ENCODE data around the gene BCAN. TPM values are rescaled to one million over a fixed set of nuclear protein-coding genes. Genes with fewer than 3 reads are reported as not detected.

The BCAN gene
- total RNA-seq, 2 donors from 2014 or later: 0.36 to 0.67 TPM

GRCh38 chr1:156664046-156664766 is 22.3 kb downstream of the BCAN start:
- ATAC-seq: no peak
- H3K4me1 Mint-ChIP-seq (ENCODE audit: low read depth in 2 of 2): peaks cover 29 to 35% of the 10 kb centered on the region in 2 donors

DNA sequence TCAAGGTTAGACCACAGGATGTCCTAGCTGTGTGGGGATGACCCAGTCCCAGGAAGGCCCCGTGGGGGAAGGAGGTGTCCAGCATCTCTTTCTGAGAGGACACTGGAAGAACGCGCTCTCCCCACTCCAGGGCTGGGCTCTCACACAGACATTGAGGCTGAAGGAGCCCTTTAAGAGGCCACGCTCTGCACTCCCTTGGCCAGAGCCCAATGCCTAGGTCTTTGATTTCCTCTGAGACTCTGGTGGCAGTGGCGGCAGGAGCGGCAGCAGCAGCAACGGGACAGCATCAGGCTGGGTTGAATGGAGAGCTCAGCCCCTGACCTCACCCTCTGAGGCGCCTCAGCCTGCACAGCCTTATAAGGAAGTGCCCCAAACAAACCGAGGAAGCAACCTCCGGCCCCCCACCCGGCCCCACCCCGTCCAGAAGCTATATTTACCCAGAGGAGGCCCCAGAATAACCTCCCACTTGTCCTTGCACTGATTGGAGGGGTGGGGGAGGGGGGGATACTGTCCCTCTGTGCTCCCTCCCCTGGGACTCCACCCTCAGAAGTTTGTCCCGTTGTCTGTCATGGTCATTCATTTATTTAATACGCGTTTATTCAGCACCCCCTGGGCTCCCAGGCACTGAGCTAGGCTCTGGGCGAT is 23.0 kb downstream of the BCAN start:
- no peak for DNase-seq (ENCODE audit: low spot score)
- H3K9me3 Mint-ChIP-seq: no peaks in the 10 kb centered on the region
- peaks cover 0 to 3% of the 10 kb centered on the region in 2 donors for H3K27me3 Mint-ChIP-seq
- ATAC-seq: no peak
- H3K4me1 Mint-ChIP-seq (ENCODE audit: low read depth in 2 of 2): peaks cover 23 to 28% of the 10 kb centered on the region in 2 donors
- no peaks in the 10 kb centered on the region for H3K36me3 Mint-ChIP-seq
- no peak overlapping the region for H3K27ac Mint-ChIP-seq
- no peak overlapping the region for H3K4me3 Mint-ChIP-seq

More at GRCh38 chr1:156664046-156664766, 22.3 kb downstream of the BCAN start:
- Mint-ChIP-seq H3K27me3 (no peaks in the 10 kb centered on the region), H3K9me3 (no peaks in the 10 kb centered on the region), H3K27ac (peak overlapping the region in 1 of 2 donors; percentile 38), H3K36me3 (no peaks in the 10 kb centered on the region), H3K4me3 (no peak overlapping the region)
- no peak for DNase-seq (ENCODE audit: low spot score)

- no peak overlapping the region for H3K4me3 Mint-ChIP-seq
- H3K27me3 Mint-ChIP-seq: peaks cover 0 to 3% of the 10 kb centered on the region in 2 donors
- DNase-seq (ENCODE audit: low spot score) (no peak), ATAC-seq (no peak)
- no peaks in the 10 kb centered on the region for H3K36me3 Mint-ChIP-seq
- peaks cover 16 to 21% of the 10 kb centered on the region in 2 donors for H3K4me1 Mint-ChIP-seq (ENCODE audit: low read depth in 2 of 2)
- no peaks in the 10 kb centered on the region for H3K9me3 Mint-ChIP-seq
- H3K27ac Mint-ChIP-seq: peak overlapping the region in 1 of 2 donors; percentile 68
Observed at GRCh38 chr1:156665539-156665938, 23.6 kb downstream of the BCAN start.

- no peak overlapping the region for H3K4me3 Mint-ChIP-seq
- no peak overlapping the region for H3K27ac Mint-ChIP-seq
- ATAC-seq (no peak), DNase-seq (ENCODE audit: low spot score) (no peak)
- no peaks in the 10 kb centered on the region for H3K9me3 Mint-ChIP-seq
- H3K4me1 Mint-ChIP-seq (ENCODE audit: low read depth in 2 of 2): peaks cover 4 to 10% of the 10 kb centered on the region in 2 donors
- peaks cover 11 to 12% of the 10 kb centered on the region in 2 donors for H3K27me3 Mint-ChIP-seq
- no peaks in the 10 kb centered on the region for H3K36me3 Mint-ChIP-seq
Observed at GRCh38 chr1:156666862-156667609, 25.1 kb downstream of the BCAN start.

DNA sequence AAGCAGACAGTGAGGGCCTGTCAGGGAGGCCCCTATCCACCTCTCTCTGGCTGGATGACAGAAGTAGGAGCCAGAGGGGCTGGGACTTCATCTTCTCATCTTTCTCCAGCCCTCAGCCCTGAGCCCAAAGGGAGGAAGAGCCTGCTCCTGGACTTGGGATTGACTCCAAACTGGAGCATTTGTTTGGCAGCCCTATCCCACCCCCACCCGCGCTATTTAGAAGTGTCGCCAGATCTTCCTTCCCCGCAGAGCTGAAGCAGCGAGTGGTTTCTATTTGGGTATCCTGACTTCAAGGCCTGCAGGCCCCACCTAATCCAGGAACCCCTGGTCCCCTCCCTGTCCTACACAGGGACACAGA is 25.7 kb downstream of the BCAN start:
- H3K36me3 Mint-ChIP-seq: no peaks in the 10 kb centered on the region
- no peak overlapping the region for H3K27ac Mint-ChIP-seq

DNA sequence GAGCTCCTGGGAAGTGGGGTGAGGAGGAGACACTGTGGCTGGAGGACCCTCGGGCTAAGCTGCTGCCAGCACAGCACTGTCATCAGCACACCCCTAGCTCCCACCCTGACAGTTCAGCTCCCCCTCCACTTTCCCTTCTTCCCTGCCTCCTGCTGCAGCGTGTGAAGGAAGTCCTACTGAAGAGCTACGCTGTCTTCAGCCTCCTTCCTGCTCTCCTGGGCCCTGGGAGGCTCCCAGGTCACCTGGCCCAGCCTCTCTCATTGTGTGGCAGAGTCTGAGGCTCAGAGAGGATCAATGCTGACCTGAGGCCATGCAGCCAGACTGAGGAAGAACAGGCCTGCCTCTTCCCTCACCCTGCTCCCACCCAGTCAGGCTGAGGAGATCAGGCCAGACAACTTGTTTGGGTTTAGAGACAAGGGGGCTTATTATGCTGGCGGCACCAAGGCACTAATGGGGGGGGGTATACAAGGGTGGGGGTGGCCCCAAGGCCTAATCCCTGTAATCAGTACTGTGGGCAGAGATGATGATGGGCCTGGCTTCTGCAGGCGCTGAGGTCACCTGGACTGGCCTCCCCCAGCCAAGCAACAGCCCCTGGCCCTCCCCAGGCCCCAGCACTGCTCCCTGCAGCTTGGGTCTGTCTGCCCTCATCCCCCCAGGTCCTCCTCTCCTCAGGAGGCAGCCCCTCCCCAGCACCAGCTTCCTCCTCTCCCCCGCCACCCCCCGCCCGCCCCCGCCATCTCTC is 26.2 kb downstream of the BCAN start:
- Mint-ChIP-seq H3K9me3 (no peaks in the 10 kb centered on the region), H3K4me3 (no peak overlapping the region), H3K4me1 (ENCODE audit: low read depth in 2 of 2) (peaks cover 0 to 3% of the 10 kb centered on the region in 2 donors), H3K36me3 (no peaks in the 10 kb centered on the region), H3K27ac (no peak overlapping the region), H3K27me3 (peaks cover 18% of the 10 kb centered on the region in 2 donors)
- DNase-seq (ENCODE audit: low spot score) (no peak), ATAC-seq (no peak)

More for the DNA sequence above, 25.7 kb downstream of the BCAN start:
- Mint-ChIP-seq H3K9me3 (no peaks in the 10 kb centered on the region), H3K4me1 (ENCODE audit: low read depth in 2 of 2) (peaks cover 0 to 6% of the 10 kb centered on the region in 2 donors), H3K4me3 (no peak overlapping the region), H3K27me3 (peaks cover 17 to 18% of the 10 kb centered on the region in 2 donors)
- ATAC-seq (no peak), DNase-seq (ENCODE audit: low spot score) (no peak)

DNA sequence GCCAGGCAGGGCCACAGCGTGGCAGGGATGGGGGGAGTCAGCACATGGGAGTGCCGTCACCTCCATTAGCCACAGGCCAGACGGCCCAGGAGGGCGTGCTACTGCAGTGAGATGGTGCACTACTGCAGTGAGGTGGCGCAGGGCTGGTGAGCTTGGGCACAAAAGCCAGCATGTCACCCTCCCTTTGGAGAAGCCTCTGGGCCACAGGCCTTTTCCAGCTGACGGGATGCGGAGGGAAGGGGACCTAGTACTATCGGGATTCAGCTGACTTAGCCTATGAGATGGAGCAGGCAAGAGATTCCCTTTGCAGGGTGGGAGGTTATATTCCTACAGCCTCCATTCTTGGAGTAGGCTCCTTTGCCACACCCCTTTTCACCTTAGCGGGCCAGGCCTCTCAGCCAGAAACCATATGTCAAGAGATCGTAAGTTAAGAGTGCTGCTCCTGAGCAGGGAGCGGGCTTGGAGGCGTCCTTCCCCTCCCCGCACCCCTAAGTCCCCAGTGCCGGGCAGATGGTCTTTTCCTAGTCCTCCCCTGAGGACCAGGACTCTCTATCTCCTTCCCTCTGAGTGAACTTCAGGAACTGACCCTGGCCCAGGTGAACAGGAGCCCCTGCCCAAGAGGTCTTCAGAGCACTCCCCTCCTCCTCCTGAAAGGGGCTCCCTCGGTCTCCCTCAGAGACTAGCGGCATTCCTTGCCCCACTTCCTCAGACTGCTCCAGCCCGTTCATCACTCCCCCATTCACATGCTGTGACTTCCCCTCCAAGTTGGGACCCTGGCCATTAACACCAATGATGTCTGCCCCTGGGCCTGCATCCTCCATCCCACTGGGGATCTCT is 27.1 kb downstream of the BCAN start:
- Mint-ChIP-seq H3K27me3 (peaks cover 21 to 27% of the 10 kb centered on the region in 2 donors), H3K36me3 (no peaks in the 10 kb centered on the region), H3K4me3 (no peak overlapping the region), H3K9me3 (no peaks in the 10 kb centered on the region), H3K27ac (no peak overlapping the region), H3K4me1 (ENCODE audit: low read depth in 2 of 2) (peaks cover 0 to 3% of the 10 kb centered on the region in 2 donors)
- no peak for ATAC-seq
- no peak for DNase-seq (ENCODE audit: low spot score)

GRCh38 chr1:156669794-156670193 is 27.9 kb downstream of the BCAN start:
- DNase-seq (ENCODE audit: low spot score) (no peak), ATAC-seq (no peak)
- no peaks in the 10 kb centered on the region for H3K36me3 Mint-ChIP-seq
- H3K9me3 Mint-ChIP-seq: no peaks in the 10 kb centered on the region
- no peak overlapping the region for H3K4me3 Mint-ChIP-seq
- H3K27ac Mint-ChIP-seq: no peak overlapping the region
- H3K4me1 Mint-ChIP-seq (ENCODE audit: low read depth in 2 of 2): peaks cover 0 to 3% of the 10 kb centered on the region in 2 donors
- peaks cover 25 to 33% of the 10 kb centered on the region in 2 donors for H3K27me3 Mint-ChIP-seq

GRCh38 chr1:156670359-156670758 is 28.4 kb downstream of the BCAN start:
- peaks cover 26 to 33% of the 10 kb centered on the region in 2 donors for H3K27me3 Mint-ChIP-seq
- no peak overlapping the region for H3K27ac Mint-ChIP-seq

GRCh38 chr1:156670791-156671190 is 28.9 kb downstream of the BCAN start:
- peaks cover 0 to 3% of the 10 kb centered on the region in 2 donors for H3K4me1 Mint-ChIP-seq (ENCODE audit: low read depth in 2 of 2)

More at GRCh38 chr1:156670359-156670758, 28.4 kb downstream of the BCAN start:
- ATAC-seq: no peak
- Mint-ChIP-seq H3K36me3 (no peaks in the 10 kb centered on the region), H3K9me3 (no peaks in the 10 kb centered on the region), H3K4me1 (ENCODE audit: low read depth in 2 of 2) (peaks cover 0 to 3% of the 10 kb centered on the region in 2 donors), H3K4me3 (no peak overlapping the region)
- no peak for DNase-seq (ENCODE audit: low spot score)

GRCh38 chr1:156671804-156672203 is 29.9 kb downstream of the BCAN start:
- Mint-ChIP-seq H3K27me3 (peaks cover 28 to 33% of the 10 kb centered on the region in 2 donors), H3K9me3 (no peaks in the 10 kb centered on the region), H3K4me3 (no peak overlapping the region), H3K4me1 (ENCODE audit: low read depth in 2 of 2) (peaks cover 0 to 3% of the 10 kb centered on the region in 2 donors), H3K27ac (peak overlapping the region in 1 of 2 donors; percentile 6), H3K36me3 (no peaks in the 10 kb centered on the region)
- DNase-seq (ENCODE audit: low spot score) (no peak), ATAC-seq (no peak)

More at GRCh38 chr1:156670791-156671190, 28.9 kb downstream of the BCAN start:
- ATAC-seq (no peak), DNase-seq (ENCODE audit: low spot score) (no peak)
- H3K27me3 Mint-ChIP-seq: peaks cover 28 to 33% of the 10 kb centered on the region in 2 donors
- no peak overlapping the region for H3K4me3 Mint-ChIP-seq
- no peaks in the 10 kb centered on the region for H3K36me3 Mint-ChIP-seq
- H3K9me3 Mint-ChIP-seq: no peaks in the 10 kb centered on the region
- peak overlapping the region in 1 of 2 donors; percentile 6 for H3K27ac Mint-ChIP-seq

DNA sequence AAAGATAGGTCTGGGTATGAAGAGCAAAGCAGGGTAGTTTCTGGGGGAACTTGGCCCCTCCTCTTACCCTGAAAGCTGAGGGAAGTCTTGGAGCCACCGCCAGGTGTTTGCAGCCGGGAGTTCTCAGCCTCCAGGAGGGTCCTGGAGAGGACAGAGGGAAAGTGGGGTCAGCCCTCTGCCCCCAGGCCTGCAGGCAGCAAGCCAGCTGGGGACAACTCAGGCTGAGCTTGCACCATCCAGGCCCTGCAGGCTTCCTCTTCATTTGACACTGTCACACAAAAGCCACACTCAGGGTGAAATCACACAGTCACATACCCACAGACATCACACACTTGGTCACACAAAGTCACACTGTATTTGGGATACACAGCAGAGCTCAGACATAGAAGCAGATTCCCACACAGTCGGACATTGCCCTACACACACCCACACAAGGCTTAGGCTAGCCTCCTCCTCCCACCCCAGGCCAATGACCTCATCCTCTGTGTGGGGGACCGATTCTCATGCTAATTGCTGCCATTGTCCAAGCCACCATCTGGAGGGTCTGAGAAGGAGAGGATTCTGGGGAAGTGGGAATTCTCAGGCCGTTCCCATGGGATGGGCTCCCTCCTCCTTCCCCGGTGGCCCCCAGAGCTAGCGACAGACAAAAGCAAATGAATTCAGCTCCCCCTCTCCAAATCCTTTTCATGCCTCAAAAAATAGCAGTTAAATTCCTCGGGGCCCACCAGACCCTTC is 31.6 kb downstream of the BCAN start:
- peaks cover 44 to 49% of the 10 kb centered on the region in 2 donors for H3K27me3 Mint-ChIP-seq

More for the DNA sequence above, 31.6 kb downstream of the BCAN start:
- Mint-ChIP-seq H3K4me1 (ENCODE audit: low read depth in 2 of 2) (peaks cover 5 to 15% of the 10 kb centered on the region in 2 donors), H3K36me3 (no peaks in the 10 kb centered on the region), H3K4me3 (no peak overlapping the region), H3K27ac (no peak overlapping the region), H3K9me3 (no peaks in the 10 kb centered on the region)
- DNase-seq (ENCODE audit: low spot score): no peak
- peak in 1 of 2 donors; percentile 45 for ATAC-seq
